ENCODE data around the gene BRD8.
A peak's percentile ranks its signal among the peaks of the same experiment; 100 is the strongest.
"Not testable (repeated sequence)": the region's sequence is repeated elsewhere in the genome, so short reads cannot be mapped to it uniquely, and the experiment has no call there.

The BRD8 gene

DNA sequence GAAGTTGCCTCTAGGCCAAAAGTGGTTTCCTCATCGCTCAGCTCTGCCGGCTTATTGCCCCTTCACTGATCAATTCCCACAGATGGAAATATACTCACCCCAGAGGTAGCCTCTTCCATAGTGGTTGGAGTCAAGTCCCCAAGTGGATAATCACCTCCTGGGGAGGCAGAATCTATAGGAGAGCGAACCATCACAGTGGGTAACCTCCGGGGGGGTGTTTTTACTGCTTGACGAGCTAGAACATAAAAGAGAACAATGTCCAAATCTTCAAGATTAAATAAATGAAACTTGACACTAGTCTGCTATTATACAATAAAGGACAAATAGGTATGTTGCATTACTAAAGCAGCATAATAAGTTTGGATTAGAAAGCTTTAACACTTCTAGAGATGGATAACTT lies 9.3 kb downstream of the BRD8 start:
- DNase-seq (ENCODE audit: low read depth), result no peak
- no peak overlapping the region for H3K4me3 ChIP-seq (ENCODE audit: low read length)
- TF ChIP-seq, protein P1, sequence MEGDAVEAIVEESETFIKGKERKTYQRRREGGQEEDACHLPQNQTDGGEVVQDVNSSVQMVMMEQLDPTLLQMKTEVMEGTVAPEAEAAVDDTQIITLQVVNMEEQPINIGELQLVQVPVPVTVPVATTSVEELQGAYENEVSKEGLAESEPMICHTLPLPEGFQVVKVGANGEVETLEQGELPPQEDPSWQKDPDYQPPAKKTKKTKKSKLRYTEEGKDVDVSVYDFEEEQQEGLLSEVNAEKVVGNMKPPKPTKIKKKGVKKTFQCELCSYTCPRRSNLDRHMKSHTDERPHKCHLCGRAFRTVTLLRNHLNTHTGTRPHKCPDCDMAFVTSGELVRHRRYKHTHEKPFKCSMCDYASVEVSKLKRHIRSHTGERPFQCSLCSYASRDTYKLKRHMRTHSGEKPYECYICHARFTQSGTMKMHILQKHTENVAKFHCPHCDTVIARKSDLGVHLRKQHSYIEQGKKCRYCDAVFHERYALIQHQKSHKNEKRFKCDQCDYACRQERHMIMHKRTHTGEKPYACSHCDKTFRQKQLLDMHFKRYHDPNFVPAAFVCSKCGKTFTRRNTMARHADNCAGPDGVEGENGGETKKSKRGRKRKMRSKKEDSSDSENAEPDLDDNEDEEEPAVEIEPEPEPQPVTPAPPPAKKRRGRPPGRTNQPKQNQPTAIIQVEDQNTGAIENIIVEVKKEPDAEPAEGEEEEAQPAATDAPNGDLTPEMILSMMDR (IDR thresholded peaks at IDR 0.05; ENCODE audit: insufficient read depth, low read depth, low read length, missing control alignments), result no peak

DNA sequence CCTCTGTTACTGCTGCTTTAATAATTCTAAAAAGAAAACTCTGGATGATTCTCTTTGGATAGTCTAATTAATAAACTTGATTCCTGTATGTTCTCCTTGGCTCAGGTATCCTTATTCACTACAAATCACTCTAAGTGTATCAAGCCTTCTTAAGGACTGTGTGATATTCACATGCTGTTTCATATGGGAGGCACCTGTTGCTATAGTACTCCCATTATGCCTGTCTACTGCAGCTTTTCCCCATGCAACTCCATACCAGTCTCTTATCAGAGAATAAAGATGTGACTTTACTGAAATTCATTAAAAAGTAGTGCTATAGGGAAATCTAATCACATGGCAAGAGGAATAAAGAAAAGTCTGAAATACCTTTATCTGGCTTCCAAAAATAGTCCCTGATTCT lies 14.7 kb downstream of the BRD8 start:
- no peak overlapping the region for H3K4me3 ChIP-seq (ENCODE audit: low read length)
- no peak for DNase-seq (ENCODE audit: low read depth)
- TF ChIP-seq, protein P1 (IDR thresholded peaks at IDR 0.05; ENCODE audit: insufficient read depth, low read depth, low read length, missing control alignments), result no peak

DNA sequence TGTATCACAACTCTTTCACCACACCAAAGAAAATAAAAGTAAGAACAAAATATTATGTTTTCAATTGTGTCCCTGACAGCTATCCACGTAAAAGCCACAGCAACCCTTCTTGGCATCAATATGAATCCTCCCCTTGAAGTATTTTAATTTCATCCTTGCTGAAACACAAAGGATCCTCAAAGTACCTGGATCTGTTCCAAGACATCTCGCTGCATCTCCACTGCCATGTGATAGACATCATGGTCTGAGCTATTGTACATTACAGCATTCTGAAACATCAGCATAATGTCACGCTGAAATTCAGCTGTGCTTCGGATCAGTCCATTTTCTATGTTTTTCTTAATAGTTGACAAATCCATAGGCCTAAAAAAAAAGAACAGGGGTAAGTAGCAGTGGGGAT lies 17.7 kb downstream of the BRD8 start:
- no peak for DNase-seq (ENCODE audit: low read depth)
- no peak overlapping the region for H3K4me3 ChIP-seq (ENCODE audit: low read length)
- TF ChIP-seq, protein P1 (IDR thresholded peaks at IDR 0.05; ENCODE audit: insufficient read depth, low read depth, low read length, missing control alignments), result no peak

DNA sequence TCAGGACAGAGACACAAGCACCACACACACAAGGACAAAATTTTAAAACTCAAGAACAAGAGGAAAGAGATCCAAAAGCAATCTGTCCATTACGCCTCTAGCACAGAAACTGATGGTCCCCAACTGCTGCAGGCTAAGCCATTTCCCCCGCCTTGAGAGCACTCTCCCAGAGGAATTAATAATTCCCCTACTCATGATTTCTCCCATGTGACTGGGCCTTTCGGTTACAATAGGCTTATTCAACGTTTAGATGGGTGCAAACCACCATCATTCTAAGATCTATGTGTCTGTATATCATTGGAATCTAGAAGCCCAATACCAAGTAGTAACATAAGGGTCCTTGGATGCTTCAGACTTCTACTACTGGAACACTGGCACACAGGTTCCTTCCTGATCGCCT lies 18.8 kb downstream of the BRD8 start:
- no peak overlapping the region for H3K4me3 ChIP-seq (ENCODE audit: low read length)
- no peak for DNase-seq (ENCODE audit: low read depth)

DNA sequence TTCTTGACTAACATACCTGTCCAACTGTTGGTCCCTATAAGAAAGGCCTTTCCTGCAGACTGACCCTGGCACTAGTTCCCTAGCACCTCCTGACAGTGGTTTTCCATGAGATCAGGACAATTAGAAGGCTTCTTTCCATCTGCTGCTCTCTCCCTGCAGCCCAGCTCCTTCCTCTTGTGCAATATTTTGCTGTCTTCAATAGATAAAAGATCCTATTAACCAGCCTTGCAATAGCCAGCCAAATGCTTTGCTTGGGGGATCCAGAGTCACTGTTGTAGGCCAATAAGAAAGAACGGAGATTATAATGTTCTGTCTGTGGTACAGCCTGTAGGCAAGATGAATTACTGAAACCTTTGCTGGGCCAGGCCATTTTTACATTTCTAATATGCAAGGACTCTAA lies 20.8 kb downstream of the BRD8 start:
- no peak overlapping the region for H3K4me3 ChIP-seq (ENCODE audit: low read length)
- DNase-seq (ENCODE audit: low read depth), result no peak
- TF ChIP-seq, protein P1 (IDR thresholded peaks at IDR 0.05; ENCODE audit: insufficient read depth, low read depth, low read length, missing control alignments), result no peak

More for the DNA sequence above, 18.8 kb downstream of the BRD8 start:
- TF ChIP-seq, protein P1 (IDR thresholded peaks at IDR 0.05; ENCODE audit: insufficient read depth, low read depth, low read length, missing control alignments), result no peak

DNA sequence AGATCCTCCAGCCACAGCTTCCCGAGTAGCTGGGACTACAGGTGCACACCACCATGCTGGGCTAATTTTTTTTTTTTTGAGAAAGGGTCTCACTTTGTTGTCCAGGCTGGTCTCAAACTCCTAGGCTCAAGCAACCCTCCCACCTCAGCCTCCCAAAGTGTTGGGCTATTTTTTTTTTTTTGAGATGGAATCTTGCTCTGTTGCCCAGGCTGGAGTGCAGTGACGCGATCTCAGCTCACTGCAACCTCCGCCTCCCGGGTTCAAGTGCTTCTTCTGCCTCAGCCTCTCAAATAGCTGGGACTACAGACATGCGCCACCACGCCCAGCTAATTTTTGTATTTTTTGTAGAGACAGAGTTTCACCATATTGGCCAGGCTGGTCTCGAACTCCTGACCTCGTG lies 22.5 kb downstream of the BRD8 start:
- not testable (repeated sequence) for DNase-seq (ENCODE audit: low read depth)

DNA sequence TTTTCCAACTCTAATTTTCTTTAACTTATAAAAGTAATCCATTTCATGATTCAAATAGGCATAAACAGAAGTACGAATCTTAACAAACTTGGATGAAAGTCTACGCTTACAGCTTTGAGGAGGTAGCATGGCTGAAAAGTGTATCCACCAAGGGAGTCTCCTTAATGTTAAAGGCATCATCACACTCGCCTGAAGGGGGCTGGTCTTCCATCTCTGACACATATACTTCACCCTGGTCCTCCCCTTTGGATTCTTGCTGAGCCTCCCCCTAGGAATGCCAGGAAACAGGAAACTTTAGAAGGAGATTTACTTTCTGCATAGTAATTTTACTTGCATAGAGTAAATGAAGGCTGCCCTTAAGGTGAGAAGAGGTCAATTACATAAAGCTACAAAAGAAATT lies 28.9 kb downstream of the BRD8 start:
- DNase-seq (ENCODE audit: low read depth), result peak; percentile 25
- no peak overlapping the region for H3K4me3 ChIP-seq (ENCODE audit: low read length)
- TF ChIP-seq, protein P1 (IDR thresholded peaks at IDR 0.05; ENCODE audit: insufficient read depth, low read depth, low read length, missing control alignments), result no peak

More for the DNA sequence above, 22.5 kb downstream of the BRD8 start:
- H3K4me3 ChIP-seq (ENCODE audit: low read length), result not testable (repeated sequence)
